IPS-15b (cell line): Measurements from ENCODE around the gene SSR3.
"Not testable (repeated sequence)": the region's sequence is repeated elsewhere in the genome, so short reads cannot be mapped to it uniquely, and the experiment has no call there.

Source experiments
- H3K27me3 ChIP-seq: one replicate; pipeline ENCODE4 v1.6.1; 2013; ENCODE audit warnings: low read length; ENCODE audit not compliant: control insufficient read depth, insufficient read depth
- H3K36me3 ChIP-seq: one replicate; pipeline ENCODE4 v1.6.1; 2013; ENCODE audit warnings: low read length; ENCODE audit not compliant: control insufficient read depth, insufficient read depth
- H3K4me1 ChIP-seq: one replicate; pipeline ENCODE4 v1.6.1; 2013; ENCODE audit warnings: mild to moderate bottlenecking, low read length; ENCODE audit not compliant: control insufficient read depth, insufficient read depth
- H3K4me3 ChIP-seq: one replicate; pipeline ENCODE4 v1.5.1; 2013; ENCODE audit warnings: low read depth, low read length
- H3K9ac ChIP-seq: one replicate; pipeline ENCODE4 v1.6.1; 2013; ENCODE audit warnings: low read depth, mild to moderate bottlenecking, low read length
- H3K9me3 ChIP-seq: one replicate; pipeline ENCODE4 v1.6.1; 2013; ENCODE audit warnings: mild to moderate bottlenecking, low read length; ENCODE audit not compliant: control insufficient read depth, insufficient read depth

SSR3 gene

GRCh38 chr3:156569016-156569415 lies 14.1 kb upstream of the SSR3 start:
- not testable (repeated sequence) for H3K27me3 ChIP-seq, H3K4me1 ChIP-seq, H3K4me3 ChIP-seq, H3K36me3 ChIP-seq, H3K9ac ChIP-seq, H3K9me3 ChIP-seq

DNA sequence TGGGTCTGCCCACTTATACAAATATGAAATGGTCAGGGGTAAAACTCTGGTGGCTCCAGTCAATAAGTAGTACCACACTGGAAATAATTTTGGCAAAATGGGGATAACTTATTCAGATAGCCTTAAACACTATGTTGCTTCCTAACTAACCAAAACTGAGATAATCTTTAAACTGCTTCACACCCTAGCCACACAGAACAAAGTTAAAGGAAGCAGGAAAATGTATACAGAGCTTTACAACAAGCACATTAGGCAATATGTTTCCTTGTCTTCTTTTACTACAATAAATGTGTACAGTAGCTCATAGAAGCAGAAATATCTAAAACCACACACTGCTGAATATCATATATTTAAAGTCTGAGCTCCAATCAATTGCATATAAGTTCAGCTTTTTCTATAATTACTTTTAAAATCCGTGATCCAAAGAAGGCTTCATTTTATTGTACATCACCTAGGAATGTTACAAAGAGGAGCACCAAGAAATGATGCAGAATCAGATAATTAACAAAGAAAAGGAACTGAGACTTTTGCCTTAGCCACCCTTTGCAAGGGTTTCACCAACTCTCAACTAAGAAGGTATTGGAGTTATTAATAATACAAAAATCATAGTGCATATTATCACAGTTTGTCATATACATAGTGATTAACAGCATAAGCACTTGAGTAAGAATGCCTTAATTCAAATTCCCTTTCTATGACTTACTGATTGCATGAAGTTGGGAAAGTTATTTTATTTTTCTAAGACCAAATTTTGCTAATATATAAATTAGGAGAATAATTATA lies 9.2 kb upstream of the SSR3 start:
- no peaks in the 10 kb centered on the region for H3K36me3 ChIP-seq
- no peak overlapping the region for H3K9ac ChIP-seq
- no peaks in the 10 kb centered on the region for H3K9me3 ChIP-seq
- H3K27me3 ChIP-seq: no peaks in the 10 kb centered on the region
- H3K4me3 ChIP-seq: no peak overlapping the region
- no peaks in the 10 kb centered on the region for H3K4me1 ChIP-seq

DNA sequence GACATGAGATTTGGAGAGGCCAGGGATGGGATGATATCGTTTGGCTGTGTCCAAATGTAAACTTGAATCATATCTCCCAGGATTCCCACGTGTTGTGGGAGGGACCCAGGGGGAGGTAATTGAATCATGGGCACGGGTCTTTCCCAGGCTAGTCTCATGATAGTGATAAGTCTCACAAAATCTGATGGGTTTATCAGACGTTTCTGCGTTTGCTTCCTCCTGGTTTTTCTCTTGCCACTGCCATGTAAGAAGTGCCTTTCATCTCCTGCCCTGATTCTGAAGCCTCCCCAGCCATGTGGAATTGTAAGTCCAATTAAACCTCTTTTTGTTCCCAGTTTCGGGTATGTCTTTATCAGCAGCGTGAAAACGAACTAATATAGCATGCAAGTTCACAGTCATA lies 7.6 kb upstream of the SSR3 start:
- H3K27me3 ChIP-seq, H3K4me3 ChIP-seq, H3K9me3 ChIP-seq, H3K4me1 ChIP-seq, H3K9ac ChIP-seq, H3K36me3 ChIP-seq: not testable (repeated sequence)

DNA sequence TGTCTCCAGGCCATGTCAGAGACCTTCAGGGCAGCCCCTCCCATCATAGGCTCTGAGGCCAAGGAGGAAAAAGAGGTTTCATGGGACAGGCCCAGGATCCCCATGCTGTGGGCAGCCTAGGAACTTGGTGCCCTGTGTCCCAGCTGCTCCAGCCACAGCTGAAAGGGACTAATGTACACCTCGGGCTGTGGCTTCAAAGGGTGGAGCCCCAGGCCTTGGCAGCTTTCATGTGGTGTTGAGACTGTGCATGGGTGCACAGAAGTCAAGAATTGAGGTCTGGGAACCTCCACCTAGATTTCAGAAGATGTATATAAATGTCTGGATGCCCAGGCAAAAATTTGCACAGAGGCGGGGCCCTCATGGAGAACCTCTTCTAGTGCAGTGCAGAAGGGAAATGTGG lies 6.6 kb upstream of the SSR3 start:
- H3K4me1 ChIP-seq: no peaks in the 10 kb centered on the region
- H3K4me3 ChIP-seq: no peak overlapping the region
- no peaks in the 10 kb centered on the region for H3K27me3 ChIP-seq
- H3K9me3 ChIP-seq: no peaks in the 10 kb centered on the region
- H3K9ac ChIP-seq: no peak overlapping the region
- H3K36me3 ChIP-seq: no peaks in the 10 kb centered on the region

- H3K4me1 ChIP-seq: no peaks in the 10 kb centered on the region
- H3K9ac ChIP-seq: no peak overlapping the region
- H3K36me3 ChIP-seq: peaks cover 3% of the 10 kb centered on the region
- H3K27me3 ChIP-seq: no peaks in the 10 kb centered on the region
- H3K9me3 ChIP-seq: no peaks in the 10 kb centered on the region
- no peak overlapping the region for H3K4me3 ChIP-seq
These were observed 4.4 kb upstream of the SSR3 start for GRCh38 chr3:156559321-156559720.

DNA sequence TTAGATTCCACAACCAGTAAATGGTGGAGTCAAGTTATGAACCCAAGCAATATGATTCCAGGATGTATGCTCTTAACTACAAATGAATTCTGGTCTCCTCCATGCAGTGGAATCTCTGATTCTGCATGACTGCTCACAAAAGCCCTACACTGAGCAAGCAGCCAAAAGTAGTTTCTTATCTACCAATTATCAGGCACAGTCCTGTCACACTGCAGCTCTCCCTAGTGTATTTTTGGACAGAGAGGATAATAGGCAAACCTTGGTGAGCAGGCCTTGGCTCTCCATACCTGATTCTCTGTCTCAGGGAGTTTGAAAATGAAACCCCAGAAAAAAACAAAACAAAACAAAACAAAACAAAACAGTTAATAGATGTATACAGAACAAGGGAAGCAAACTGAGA lies 3.5 kb upstream of the SSR3 start:
- Histone ChIP-seq H3K9me3 (no peaks in the 10 kb centered on the region), H3K9ac (no peak overlapping the region), H3K4me1 (no peaks in the 10 kb centered on the region), H3K36me3 (peaks cover 3% of the 10 kb centered on the region), H3K4me3 (no peak overlapping the region), H3K27me3 (no peaks in the 10 kb centered on the region)

GRCh38 chr3:156554515-156554841 lies 439 bp downstream of the SSR3 start:
- peak overlapping the region; percentile 94 for H3K9ac ChIP-seq
- H3K27me3 ChIP-seq: no peaks in the 10 kb centered on the region
- peak overlapping the region; percentile 99 for H3K4me3 ChIP-seq
- H3K4me1 ChIP-seq: no peaks in the 10 kb centered on the region
- H3K36me3 ChIP-seq: peaks cover 7% of the 10 kb centered on the region
- no peaks in the 10 kb centered on the region for H3K9me3 ChIP-seq

GRCh38 chr3:156553705-156554356 lies 1.1 kb downstream of the SSR3 start:
- peak overlapping the region; percentile 99 for H3K4me3 ChIP-seq
- no peaks in the 10 kb centered on the region for H3K9me3 ChIP-seq
- H3K4me1 ChIP-seq: no peaks in the 10 kb centered on the region
- H3K9ac ChIP-seq: peak overlapping the region; percentile 94
- peaks cover 8% of the 10 kb centered on the region for H3K36me3 ChIP-seq
- H3K27me3 ChIP-seq: no peaks in the 10 kb centered on the region

- no peaks in the 10 kb centered on the region for H3K9me3 ChIP-seq
- peak overlapping the region; percentile 99 for H3K4me3 ChIP-seq
- H3K4me1 ChIP-seq: no peaks in the 10 kb centered on the region
- no peaks in the 10 kb centered on the region for H3K27me3 ChIP-seq
- peaks cover 10% of the 10 kb centered on the region for H3K36me3 ChIP-seq
- H3K9ac ChIP-seq: no peak overlapping the region
These were observed 1.9 kb downstream of the SSR3 start for GRCh38 chr3:156552973-156553372.

GRCh38 chr3:156551746-156552145 lies 3.2 kb downstream of the SSR3 start:
- H3K27me3 ChIP-seq: no peaks in the 10 kb centered on the region
- no peaks in the 10 kb centered on the region for H3K4me1 ChIP-seq
- no peak overlapping the region for H3K9ac ChIP-seq
- H3K36me3 ChIP-seq: peaks cover 15% of the 10 kb centered on the region
- H3K4me3 ChIP-seq: no peak overlapping the region
- H3K9me3 ChIP-seq: no peaks in the 10 kb centered on the region

DNA sequence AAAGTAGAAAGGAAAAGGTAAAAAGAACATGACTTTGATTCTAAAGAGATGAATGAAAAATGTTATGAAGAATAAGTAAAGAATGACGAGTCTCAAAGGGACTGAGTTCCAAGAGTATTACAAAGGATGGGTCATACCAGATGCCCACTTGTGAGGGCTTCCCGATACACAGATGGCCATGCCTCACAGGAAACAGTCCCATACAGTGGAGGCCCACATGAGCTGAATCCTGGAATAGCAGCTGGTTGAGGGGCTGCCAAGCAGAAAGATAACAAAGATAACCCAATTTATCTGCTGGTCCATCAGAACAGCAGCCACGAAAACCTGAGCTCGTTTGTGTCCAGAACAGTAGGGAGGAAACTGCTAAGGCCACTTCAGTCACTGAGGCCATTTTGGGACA lies 3.7 kb downstream of the SSR3 start:
- H3K36me3 ChIP-seq: peaks cover 17% of the 10 kb centered on the region
- H3K4me3 ChIP-seq: no peak overlapping the region
- H3K9ac ChIP-seq: no peak overlapping the region
- no peaks in the 10 kb centered on the region for H3K27me3 ChIP-seq
- no peaks in the 10 kb centered on the region for H3K4me1 ChIP-seq
- no peaks in the 10 kb centered on the region for H3K9me3 ChIP-seq

DNA sequence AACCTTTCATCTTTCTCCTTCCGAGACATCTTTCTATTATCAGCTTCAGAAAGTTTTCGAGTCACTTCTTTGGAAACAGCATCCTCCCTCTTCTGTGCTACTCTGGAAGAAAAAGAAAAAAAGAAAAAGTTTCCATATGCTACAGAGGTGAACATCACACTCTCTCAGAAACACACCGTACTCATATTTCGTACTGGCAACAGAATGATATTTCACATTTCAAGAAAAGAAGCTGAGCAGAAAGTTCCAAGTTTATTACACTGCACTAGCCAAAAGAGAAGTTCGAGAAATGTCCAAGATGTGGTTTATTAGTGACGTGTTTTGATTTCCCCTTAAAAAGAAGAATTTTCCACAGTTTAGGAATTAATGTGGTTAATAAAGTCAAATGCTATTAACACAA lies 6.0 kb downstream of the SSR3 start:
- Histone ChIP-seq H3K27me3 (no peaks in the 10 kb centered on the region), H3K36me3 (peaks cover 14% of the 10 kb centered on the region), H3K4me1 (no peaks in the 10 kb centered on the region), H3K9ac (no peak overlapping the region), H3K9me3 (no peaks in the 10 kb centered on the region), H3K4me3 (no peak overlapping the region)
